Activated CD4-positive, CD25-positive, alpha-beta regulatory T cell treated with anti-CD3 and anti-CD28 coated beads, Interleukin-2, amount 50 U/mL, for 24 hours (primary cell): Measurements from ENCODE around the gene ATP6V1D.
A peak's percentile ranks its signal among the peaks of the same experiment; 100 is the strongest.
"Not testable (repeated sequence)": the region's sequence is repeated elsewhere in the genome, so short reads cannot be mapped to it uniquely, and the experiment has no call there.

Experiments
- ATAC-seq, 2 donors: fragments of 150-1000 bp; cut with Tn5 transposase; one replicate each; pipeline ENCODE4 v1.10.0; 2021; ENCODE audit warnings: mild to moderate bottlenecking in 1 of 2, moderate library complexity in 1 of 2

Gene ATP6V1D

DNA sequence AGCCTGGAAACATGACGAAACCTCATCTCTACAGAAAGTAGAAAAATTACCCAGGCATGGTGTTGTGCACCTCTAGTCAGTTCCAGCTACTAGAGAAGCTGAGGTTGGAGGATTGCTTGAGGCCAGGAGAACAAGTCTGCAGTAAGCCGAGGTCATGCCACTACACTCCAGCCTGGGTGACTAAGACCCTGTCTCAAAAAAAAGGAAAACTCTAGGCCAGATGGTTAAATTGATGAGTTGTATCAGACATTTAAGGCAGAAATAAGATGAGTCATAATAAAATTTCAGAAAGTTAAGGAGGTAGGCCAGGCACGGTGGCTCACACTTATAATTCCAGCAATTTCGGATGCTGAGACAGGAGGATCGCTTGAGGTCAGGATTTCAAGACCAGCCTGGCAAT lies 11.2 kb upstream of the ATP6V1D start:
- peak in 1 of 2 donors; percentile 24 for ATAC-seq

DNA sequence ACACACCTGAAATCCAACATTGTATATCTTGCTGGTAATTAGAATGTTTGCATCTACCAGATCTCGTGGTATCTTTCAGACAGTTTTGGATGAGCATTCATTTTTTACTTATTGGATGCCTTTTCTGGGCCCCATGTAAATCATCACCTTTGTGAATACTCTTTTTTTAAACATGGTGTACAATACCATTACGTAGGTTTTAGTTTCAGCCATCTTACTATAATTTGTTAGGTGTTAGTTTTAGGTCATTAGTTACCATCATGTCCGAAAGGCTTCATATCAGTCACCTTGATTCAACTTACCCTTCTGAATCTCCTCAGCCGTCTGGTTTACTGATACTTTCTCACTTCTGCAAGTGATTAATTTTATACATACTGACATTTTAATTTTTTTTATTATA lies 5.9 kb upstream of the ATP6V1D start:
- ATAC-seq: no peak

DNA sequence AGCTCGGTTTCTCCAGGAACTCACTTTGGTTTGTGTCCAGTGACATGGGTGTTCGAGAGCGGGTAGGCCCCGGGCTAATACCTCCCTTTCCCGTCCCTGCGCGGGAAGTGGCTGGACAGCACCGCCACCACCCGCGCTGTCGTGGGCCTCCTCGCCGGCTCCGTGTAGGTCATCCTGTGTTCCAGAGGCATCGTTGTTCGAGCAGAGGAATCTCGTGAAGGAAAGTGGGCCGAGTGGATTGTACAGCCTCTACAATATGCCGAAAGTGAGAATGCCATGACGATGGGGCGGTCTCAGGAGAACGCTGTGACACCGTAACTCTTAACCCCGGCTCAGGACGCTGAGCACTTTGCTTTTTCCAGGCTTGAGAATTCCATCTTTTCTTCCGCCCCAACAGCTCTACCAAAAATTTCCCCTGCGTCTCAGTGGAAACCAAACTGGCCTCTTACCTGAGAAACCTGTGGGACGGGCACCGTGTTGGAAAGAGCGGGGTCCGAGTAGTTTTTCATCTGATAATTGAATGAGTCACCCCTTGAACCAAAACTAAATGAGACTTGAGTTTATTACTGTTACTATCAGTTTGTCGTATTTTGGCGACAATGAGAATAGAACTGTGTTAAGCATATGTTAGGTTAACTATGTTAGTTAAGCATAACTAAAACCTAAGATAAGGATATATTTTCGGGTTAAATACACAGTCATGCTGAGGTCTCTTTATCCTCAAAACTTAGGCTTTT lies 1.0 kb upstream of the ATP6V1D start:
- peak; percentile 22 to 27 for ATAC-seq

DNA sequence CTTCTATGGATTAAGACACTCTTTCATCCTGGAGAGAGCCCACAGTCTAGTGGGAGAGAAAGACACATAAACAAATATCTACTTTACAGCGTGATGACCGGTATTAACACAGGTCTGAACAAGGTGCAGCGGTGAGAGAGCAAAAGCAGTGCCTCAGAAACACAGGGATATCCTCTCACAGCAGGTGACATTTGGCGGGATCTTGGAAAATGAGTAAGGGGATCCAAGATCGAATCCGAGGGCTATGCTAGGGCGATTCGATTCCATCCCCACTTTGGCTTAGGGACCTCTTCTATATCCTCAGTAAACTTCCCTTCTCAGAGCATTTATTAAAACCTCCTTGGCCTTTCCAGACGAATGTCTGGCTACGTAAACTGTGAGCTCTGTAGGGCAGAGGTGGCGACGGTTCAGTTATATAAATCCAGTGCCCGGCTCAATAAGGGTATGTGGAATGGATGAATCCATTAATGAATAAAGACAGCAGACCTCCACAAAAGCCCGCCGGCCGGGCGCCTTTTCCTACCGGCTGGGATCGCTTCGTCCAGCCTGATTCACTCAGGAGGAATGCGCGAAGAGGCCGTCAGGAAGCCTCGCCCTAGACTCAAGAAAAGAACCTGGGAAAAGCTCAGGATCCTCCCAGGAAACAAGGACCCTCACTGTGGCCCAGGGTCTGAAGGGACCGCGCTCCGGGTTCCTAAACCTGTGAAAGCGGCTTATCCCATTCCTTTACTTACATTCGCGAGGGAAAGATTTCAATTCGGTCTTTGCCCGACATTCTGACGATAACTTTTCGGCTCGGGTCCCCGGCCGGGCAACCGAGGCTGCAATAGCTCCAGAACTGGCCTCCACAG lies 455 bp downstream of the ATP6V1D start:
- ATAC-seq: no peak

DNA sequence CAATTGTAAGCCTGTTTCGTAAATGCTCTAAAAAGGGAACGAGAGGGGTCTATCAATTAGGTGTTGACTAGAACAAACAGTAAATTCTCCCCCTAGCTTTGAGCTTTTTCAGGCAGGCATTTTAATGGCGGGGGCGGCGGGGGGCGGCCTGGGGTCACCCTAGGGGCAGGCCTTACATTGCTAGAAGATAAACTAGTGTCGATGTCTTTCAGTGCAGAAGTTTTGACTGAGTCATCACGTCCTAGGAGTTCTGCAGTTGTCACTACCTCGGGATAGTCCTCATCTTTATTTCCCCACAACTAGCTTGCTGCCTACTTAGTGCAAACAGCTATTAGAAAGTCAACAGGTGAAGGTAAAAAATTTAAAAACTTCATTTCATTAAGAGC lies 1.6 kb downstream of the ATP6V1D start:
- ATAC-seq: no peak

DNA sequence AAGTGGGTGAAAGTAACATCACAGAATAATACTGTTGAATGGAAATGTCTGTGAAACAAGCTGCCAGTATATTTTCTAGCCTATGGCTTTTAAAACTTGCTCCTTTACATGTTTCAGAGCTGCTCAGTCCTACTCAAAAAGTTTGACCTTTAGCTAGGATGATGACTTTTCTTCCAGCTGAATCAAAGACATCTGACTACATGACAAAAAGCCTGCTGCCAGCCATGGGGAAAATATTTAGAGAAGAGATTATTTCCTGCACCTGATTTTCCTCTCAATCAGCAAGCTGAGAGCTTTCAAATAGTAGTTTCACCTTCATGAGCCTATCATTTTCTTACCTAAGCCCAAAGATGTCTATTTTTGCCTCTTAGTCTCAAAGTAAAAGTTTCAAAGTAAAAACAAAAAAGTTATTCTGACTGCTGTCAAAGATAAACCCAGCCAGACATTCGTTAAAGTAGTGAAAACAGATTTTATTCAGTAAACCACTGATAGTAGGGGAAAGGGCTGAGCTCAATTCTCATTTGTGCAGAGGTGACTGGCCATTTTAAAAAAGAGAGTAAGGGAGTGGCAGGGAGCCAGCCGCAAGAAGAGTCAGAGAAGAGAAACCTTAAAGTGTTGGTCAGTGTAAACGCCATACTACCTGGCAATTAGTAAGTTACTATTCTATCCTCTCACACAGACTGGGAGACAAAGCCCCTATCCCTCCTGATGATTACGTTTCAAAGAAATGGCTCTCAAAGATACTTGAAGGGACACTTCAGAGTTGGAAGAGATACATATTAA lies 2.2 kb downstream of the ATP6V1D start:
- ATAC-seq: no peak

DNA sequence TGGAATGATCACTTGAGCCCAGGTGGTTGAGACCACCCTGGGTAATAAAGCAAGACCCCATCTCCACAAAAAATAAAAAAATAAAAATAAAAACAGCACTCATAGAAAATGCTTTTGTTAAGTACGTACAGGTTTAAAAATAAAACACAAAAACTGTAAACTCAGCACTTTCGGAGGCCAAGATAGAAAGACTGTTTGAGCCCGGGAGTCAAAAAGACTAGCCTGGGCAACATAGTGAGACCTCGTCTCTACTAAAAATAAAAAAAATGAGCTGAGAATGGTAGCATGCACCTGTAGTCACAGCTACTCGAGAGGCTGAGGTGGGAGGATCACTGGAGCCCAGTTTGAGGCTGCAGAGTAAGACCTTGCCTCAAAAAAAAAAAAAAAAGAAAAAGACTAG lies 7.5 kb downstream of the ATP6V1D start:
- no peak for ATAC-seq

DNA sequence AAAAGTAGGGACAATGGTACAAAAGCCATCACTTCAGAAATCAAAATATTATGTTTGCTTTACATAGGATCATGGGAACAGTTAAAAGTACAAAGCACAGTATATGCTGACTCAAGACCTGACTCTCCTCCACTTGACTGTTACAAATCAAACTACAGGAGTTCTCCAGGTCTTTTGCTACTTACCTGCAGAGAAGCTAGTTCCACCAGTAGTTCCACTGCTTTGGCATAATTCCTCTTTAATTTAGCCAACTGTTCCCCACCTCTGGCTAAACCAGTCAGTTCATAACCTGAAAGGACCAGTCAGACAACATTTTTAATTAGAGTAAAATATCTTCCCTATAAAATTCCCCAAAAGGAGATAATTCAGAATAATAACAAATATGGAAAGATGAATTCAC lies 14.0 kb downstream of the ATP6V1D start:
- no peak for ATAC-seq

DNA sequence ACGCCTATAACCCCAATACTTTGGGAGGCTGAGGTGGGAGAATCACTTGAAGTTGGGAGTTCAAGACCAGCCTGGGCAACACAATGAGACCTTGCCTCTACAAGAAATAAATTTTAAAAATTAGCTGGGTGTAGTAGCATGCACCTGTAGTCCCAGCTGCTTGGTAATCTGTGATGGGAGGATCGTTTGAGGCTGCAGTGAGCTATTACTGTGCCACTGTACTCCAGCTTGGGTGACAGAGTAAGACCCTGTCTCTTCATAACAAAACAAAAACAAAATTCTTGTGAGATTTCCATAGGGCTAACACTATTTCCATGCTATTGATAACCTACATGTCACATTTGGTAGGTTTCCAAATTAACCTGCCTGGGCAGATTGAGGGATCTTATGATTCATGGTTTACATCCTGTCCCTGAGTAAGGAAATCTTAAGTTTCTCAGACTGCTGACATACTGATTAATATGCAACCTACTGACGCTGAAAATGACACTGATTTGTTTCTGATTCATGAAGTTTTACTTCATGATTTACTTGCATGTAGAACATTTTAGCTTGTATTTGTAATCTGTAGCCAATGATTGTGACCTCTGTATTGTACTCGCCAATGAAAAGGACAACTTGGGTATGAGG lies 15.9 kb downstream of the ATP6V1D start:
- peak; percentile 6 to 45 for ATAC-seq

DNA sequence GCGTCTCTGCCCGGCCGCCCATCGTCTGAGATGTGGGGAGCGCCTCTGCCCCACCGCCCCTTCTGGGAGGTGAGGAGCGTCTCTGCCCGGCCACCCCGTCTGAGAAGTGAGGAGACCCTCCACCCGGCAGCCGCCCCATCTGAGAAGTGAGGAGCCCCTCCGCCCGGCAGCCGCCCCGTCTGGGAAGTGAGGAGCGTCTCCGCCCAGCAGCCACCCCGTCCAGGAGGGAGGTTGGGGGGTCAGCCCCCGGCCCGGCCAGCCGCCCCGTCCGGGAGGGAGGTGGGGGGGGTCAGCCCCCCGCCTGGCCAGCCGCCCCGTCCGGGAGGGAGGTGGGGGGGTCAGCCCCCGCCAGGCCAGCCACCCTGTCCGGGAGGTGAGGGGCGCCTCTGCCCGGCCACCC lies 18.4 kb downstream of the ATP6V1D start:
- not testable (repeated sequence) for ATAC-seq

DNA sequence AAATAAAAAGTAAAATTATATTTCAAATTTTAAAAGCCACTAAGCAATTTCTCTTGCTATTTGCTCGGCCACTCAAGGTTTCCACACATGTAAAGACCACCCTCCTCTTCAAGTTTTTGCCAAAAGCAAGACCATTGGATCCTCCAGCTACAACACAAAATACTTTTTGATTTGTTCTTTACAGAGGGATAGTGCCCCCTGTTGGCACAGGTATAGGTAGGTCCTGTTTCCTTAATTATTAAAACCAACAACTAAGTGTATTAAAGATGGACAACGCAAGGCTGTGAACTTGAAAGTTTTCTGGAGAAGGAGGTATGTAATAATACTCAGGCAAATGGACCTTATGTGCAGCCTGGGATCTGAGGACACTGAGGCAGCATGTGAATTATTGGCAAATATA lies 23.8 kb downstream of the ATP6V1D start:
- ATAC-seq: no peak

DNA sequence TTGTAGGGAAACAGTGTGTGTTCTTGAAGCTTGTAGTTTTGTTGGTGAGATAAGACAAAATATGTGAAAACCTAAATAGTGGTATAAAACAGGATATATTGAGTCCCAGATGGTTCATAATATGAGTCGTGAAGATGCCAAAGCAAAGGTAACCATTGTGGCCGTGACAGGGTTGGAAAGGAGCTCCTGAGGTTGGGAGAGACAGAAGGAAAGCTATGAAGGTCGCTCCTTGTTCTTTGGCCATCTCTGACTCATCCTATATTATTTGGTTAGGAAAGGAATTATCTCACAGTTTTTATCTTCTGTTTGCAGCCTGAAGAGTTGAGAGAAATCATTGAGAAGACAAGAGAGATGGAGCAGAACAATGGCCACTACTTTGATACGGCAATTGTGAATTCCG lies 27.1 kb downstream of the ATP6V1D start:
- ATAC-seq: no peak

DNA sequence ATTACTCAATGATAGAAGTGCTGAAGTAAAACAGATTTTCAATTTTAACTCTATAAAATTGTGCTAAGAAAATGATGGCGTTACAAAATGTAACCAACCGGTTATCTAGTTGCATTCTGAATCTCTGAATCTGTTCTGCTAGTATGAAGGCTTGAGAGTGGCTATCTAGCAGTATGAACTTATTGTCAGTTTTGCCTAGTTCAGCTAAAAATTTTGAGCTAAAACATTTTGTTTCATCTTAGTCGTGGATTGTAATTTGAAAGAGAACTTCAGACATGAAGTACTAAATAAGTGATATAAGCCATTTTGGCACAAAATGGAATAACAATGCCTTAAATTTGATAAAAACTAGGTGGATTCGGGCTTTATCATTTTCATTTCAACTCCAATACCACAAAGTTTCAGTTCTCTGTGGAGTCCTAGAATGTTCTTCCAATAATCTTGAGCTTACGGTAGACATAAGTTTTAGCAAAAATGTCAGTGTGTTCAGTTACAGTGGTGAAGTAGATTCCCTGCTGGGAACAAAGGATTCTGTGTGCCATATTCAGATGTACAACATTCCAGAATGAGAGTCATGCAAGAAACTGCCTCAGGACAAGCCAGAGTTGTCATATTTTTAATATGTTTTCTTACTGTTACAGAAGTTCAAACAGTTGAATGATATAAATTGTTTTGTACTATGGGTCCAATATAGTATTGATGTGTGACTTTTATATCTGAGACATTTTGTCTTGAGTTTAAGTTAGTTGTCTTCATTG lies 28.1 kb downstream of the ATP6V1D start:
- no peak for ATAC-seq

DNA sequence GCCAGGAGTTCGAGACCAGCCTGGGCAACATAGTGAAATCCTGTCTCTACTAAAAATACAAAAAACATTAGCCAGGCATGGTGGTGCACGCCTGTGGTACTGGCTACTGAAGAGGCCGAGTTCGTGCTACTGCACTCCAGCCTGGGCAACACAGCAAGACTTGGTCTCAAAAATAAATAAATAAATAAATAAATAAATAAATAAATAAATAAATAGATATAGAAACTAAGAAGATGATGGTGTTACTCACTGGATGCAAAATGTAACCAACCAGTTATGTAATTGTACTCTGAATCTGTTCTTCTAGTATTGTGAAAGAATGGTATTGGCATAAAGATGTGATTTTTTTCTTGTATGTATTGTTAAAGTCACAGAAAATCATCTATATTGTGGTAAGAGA lies 29.9 kb downstream of the ATP6V1D start:
- ATAC-seq: not testable (repeated sequence)

DNA sequence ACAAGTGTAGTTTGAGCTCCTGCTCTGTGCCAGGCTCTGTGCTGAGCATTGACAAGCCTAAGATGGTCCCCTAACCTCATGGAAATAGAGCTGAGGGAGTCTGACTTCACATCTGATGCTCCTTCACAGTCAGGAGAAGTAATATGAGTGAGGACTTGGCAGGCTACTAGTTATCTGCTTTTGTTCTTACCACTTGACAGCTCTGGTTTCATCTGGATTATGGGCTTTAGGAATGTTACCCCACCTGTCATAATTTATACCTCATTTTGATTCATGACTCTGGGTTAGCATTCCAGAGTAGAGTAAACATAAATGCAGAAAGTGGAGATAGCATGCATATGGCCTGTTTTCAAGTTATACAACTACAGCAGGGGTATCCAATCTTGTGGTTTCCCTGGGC lies 40.5 kb downstream of the ATP6V1D start:
- no peak for ATAC-seq

DNA sequence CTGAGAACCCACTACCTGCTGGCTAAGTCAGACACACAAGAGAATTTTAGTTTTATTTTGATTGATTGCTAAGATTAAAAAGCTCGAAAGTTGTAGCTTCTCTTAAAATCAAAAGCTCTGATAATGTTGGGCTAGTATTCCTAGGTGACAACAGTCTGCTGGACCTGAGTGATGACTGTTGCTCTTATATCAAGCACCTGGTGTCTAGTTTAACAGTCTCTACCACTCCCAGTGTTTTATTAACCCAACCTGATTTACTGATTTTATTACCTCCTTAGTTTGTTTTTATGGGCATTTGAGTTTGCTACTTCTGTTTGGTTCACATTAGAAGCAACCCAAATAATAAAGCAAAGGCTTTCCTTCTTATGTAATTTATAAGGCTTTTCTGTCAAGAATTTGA lies 41.8 kb downstream of the ATP6V1D start:
- no peak for ATAC-seq

DNA sequence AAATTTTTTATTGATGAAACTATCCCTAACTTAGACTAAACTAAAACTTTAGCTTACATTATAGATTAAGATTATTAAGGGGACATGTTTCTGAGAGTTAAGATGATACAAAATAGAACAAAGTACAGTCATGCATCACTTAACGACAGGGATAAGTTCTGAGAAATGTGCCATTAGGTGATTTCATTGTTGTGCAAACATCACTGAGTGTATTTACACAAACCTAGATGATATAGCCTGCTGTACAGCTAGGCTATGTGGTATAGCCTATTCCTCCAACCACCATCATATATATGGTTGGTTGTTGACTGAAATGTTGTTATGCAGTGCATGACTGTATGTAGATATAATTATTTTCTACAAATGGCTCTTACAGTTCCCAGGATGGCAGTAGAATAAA lies 46.5 kb downstream of the ATP6V1D start:
- no peak for ATAC-seq

DNA sequence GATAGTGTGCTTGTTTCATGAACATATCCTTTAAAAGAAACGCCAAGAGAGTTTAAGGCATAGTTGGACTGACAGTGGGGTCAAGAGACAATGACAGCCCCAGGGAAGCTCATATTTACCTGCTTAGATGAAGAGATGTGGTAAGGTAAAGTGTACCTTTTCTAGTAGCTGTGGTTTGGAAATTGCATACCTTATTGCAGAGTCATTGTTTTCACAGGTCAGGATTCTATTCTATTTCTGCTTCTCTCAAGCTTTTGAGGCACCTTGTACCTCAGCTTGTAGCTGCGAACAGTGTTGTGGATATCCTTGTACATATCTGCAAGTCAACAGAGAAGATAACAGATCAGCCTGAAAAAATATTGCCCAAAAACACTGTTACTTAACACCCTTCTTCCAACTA lies 47.7 kb downstream of the ATP6V1D start:
- ATAC-seq: no peak
